Neural progenitor cell (in vitro differentiated cells): ENCODE measurements around the gene OCA2. TPM values are rescaled to one million over a fixed set of nuclear protein-coding genes. Genes with fewer than 3 reads are reported as not detected.

Source experiments
- DNase-seq: peaks from one replicate; pipeline ENCODE4 v3.0.0-alpha.2; 2016; ENCODE audit warnings: low spot score
- H2AFZ ChIP-seq: fragments of 200-600 bp; sonication (generic); replicated peaks from 2 replicates; pipeline ENCODE4 v1.6.1; 2016; ENCODE audit warnings: antibody characterized with exemption
- H3F3A ChIP-seq: fragments of 200-600 bp; sonication (generic); 2 replicates; pipeline ENCODE4 v1.6.1; 2016; ENCODE audit warnings: antibody characterized with exemption, low read depth
- H3K27ac ChIP-seq: fragments of 200-600 bp; sonication (generic); 2 replicates; pipeline ENCODE4 v1.5.1; 2016; ENCODE audit warnings: mild to moderate bottlenecking
- H3K27me3 ChIP-seq: fragments of 200-600 bp; sonication (generic); 2 replicates; pipeline ENCODE4 v1.6.1; 2016; ENCODE audit warnings: mild to moderate bottlenecking, moderate library complexity
- H3K36me3 ChIP-seq: fragments of 200-600 bp; sonication (generic); 2 replicates; pipeline ENCODE4 v1.5.1; 2016
- H3K4me1 ChIP-seq: fragments of 200-600 bp; sonication (generic); 2 replicates; pipeline ENCODE4 v1.6.1; 2016; ENCODE audit warnings: mixed run types
- H3K4me2 ChIP-seq: fragments of 200-600 bp; sonication (generic); 2 replicates; pipeline ENCODE4 v1.6.1; 2016
- H3K4me3 ChIP-seq: fragments of 200-600 bp; sonication (generic); 2 replicates; pipeline ENCODE4 v1.5.1; 2016
- H3K79me2 ChIP-seq: fragments of 200-600 bp; sonication (generic); 2 replicates; pipeline ENCODE4 v1.6.1; 2016; ENCODE audit warnings: low read depth
- H3K9ac ChIP-seq: fragments of 200-600 bp; sonication (generic); 2 replicates; pipeline ENCODE4 v1.6.1; 2016
- H3K9me3 ChIP-seq: fragments of 200-600 bp; sonication (generic); 2 replicates; pipeline ENCODE4 v1.5.1; 2016; ENCODE audit warnings: low read depth
- H4K20me1 ChIP-seq: fragments of 200-600 bp; sonication (generic); 2 replicates; pipeline ENCODE4 v1.6.1; 2016; ENCODE audit warnings: low read depth
- H3K27ac Mint-ChIP-seq: 3 replicates; pipeline ENCODE4 v1.8.0; 2021; ENCODE audit warnings: mixed read lengths
- H3K27me3 Mint-ChIP-seq: 2 replicates; pipeline ENCODE4 v1.8.0; 2022; ENCODE audit warnings: low read depth, mild to moderate bottlenecking, inconsistent platforms, moderate library complexity, mixed read lengths; ENCODE audit not compliant: insufficient read depth
- H3K36me3 Mint-ChIP-seq: 3 replicates; pipeline ENCODE4 v1.8.0; 2021; ENCODE audit warnings: mixed read lengths
- H3K4me1 Mint-ChIP-seq: 3 replicates; pipeline ENCODE4 v1.8.0; 2021; ENCODE audit warnings: mixed read lengths
- H3K4me3 Mint-ChIP-seq: 3 replicates; pipeline ENCODE4 v1.8.0; 2021; ENCODE audit warnings: mild to moderate bottlenecking, moderate library complexity, mixed read lengths
- H3K9me3 Mint-ChIP-seq: 3 replicates; pipeline ENCODE4 v1.8.0; 2020; ENCODE audit warnings: mixed read lengths
- EZH2 ChIP-seq: fragments of 200-600 bp; sonication (generic); IDR thresholded peaks from 2 replicates; pipeline ENCODE4 v1.6.1; 2017; ENCODE audit warnings: antibody characterized with exemption, mild to moderate bottlenecking, moderate library complexity
- EZH2phosphoT487 ChIP-seq: fragments of 200-600 bp; sonication (generic); IDR thresholded peaks from 2 replicates; pipeline ENCODE4 v1.6.1; 2017; ENCODE audit warnings: antibody characterized with exemption
- total RNA-seq: library from RNA; depleted of rRNA; stranded (reverse); fragments of >200 nt; gene quantifications from 2 replicates; pipeline ENCODE4 v1.2.3, GENCODE V29; 2015; ENCODE audit warnings: low replicate concordance
- TF ChIP-seq, protein P1 (sequence below): fragments of 200-600 bp; sonication (generic); IDR thresholded peaks from 2 replicates; pipeline ENCODE4 v1.5.1; 2017; ENCODE audit warnings: antibody characterized with exemption, mild to moderate bottlenecking

Gene OCA2
- total RNA-seq, 1 donor from 2014 or later = 1.0 TPM

DNA sequence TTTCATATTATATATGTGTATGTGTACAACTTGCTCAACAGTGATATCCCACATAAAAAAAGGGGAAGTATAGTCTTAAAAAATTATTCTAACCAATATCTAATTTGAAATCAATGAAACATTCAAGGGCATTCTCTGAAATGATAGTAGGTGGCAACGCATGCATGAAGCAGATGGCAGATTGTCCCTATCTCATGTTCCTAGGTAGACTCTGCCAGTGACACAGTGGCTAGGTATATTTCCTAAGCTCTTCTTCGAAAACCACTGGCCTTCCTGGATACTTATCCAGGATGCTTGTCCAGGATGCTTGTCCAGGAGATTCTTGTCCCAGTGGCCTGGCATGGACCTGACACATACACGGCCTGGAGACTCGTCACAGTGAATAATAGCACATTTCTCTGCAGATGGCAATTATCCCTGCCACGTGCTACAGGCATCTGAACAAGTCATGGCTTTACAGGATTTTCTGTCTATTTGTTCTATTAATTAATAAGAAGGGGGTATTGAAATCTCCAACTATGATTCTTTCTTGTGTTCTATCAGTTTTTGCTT is 54.9 kb downstream of the OCA2 start:
- Mint-ChIP-seq H3K9me3 (peaks cover 5% of the 10 kb centered on the region), H3K36me3 (no peaks in the 10 kb centered on the region), H3K4me1 (no peaks in the 10 kb centered on the region), H3K27ac (no peak overlapping the region), H3K4me3 (no peak overlapping the region), H3K27me3 (no peaks in the 10 kb centered on the region)
- H3K79me2 ChIP-seq = no peaks in the 10 kb centered on the region
- no peak overlapping the region for H3K4me2 ChIP-seq
- no peak for DNase-seq
- H3K9ac ChIP-seq = no peak overlapping the region
- H3F3A ChIP-seq = no peaks in the 10 kb centered on the region
- TF ChIP-seq EZH2phosphoT487 (no peak), EZH2 (no peak)
- no peaks in the 10 kb centered on the region for H3K4me1 ChIP-seq
- H3K27me3 ChIP-seq = no peaks in the 10 kb centered on the region
- H3K4me3 ChIP-seq = no peak overlapping the region
- no peaks in the 10 kb centered on the region for H3K36me3 ChIP-seq
- H3K9me3 ChIP-seq = no peaks in the 10 kb centered on the region
- H2AFZ ChIP-seq = no peak overlapping the region
- no peak overlapping the region for H3K27ac ChIP-seq
- H4K20me1 ChIP-seq = no peaks in the 10 kb centered on the region

DNA sequence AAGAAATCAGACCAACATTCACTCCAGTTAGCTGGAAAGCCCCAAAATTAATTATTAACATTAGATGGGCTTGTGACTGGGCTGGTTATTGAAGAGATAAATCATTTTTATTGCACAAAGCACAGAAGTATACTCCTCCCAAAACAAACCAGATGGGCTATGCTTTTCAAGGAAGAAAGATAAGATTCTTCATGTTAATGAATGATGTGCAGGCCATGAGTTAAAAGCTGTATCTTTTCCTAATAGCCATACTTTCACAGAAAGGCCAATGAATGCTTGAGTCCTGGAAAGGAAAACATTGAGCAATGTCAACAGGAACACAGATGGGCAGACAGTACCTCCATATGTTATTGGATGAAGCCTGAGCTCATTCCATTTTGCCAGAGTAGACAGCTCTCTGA is 55.4 kb downstream of the OCA2 start:
- H3K27me3 Mint-ChIP-seq = no peaks in the 10 kb centered on the region

DNA sequence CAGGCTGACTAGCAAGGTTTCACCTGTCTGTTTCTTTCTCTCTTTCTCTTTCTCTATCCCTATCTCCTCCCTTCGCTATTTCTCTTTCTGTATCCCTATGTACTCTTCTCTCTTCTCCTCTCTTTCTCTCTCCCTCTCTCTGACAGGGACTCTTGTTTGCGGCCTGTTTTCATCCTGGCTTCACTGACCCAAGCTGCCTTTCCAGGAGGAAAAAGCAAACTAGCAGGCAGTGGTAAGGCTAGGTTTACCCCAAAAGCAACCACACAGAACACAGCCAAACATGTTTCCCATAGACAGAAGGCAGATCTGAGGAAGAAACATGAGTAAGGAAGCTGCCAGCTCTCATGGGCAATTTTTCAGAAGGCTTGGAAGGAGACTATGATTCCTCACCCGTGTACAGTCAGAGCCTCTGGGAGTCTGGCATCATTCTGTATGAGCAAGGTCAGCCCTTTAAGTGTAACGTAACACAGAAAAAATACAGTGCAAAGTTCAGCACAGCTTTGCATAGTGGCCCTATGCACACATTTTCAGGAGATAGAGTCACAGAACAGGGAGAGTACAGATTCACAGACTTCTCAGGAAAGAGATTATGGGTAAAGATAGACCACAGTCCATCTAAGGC is 61.0 kb downstream of the OCA2 start:
- H3K9me3 ChIP-seq = no peaks in the 10 kb centered on the region
- no peaks in the 10 kb centered on the region for H3K4me1 ChIP-seq
- H3K9ac ChIP-seq = no peak overlapping the region
- no peaks in the 10 kb centered on the region for H3F3A ChIP-seq
- Mint-ChIP-seq H3K27me3 (peaks cover 3% of the 10 kb centered on the region), H3K4me1 (no peaks in the 10 kb centered on the region), H3K4me3 (no peak overlapping the region), H3K9me3 (no peaks in the 10 kb centered on the region), H3K36me3 (no peaks in the 10 kb centered on the region), H3K27ac (no peak overlapping the region)
- H3K27ac ChIP-seq = no peak overlapping the region
- no peaks in the 10 kb centered on the region for H3K79me2 ChIP-seq
- no peak for DNase-seq
- no peaks in the 10 kb centered on the region for H3K36me3 ChIP-seq
- no peaks in the 10 kb centered on the region for H4K20me1 ChIP-seq
- no peak overlapping the region for H3K4me2 ChIP-seq
- no peak overlapping the region for H3K4me3 ChIP-seq
- H2AFZ ChIP-seq = no peak overlapping the region
- H3K27me3 ChIP-seq = no peaks in the 10 kb centered on the region
- TF ChIP-seq, protein P1, sequence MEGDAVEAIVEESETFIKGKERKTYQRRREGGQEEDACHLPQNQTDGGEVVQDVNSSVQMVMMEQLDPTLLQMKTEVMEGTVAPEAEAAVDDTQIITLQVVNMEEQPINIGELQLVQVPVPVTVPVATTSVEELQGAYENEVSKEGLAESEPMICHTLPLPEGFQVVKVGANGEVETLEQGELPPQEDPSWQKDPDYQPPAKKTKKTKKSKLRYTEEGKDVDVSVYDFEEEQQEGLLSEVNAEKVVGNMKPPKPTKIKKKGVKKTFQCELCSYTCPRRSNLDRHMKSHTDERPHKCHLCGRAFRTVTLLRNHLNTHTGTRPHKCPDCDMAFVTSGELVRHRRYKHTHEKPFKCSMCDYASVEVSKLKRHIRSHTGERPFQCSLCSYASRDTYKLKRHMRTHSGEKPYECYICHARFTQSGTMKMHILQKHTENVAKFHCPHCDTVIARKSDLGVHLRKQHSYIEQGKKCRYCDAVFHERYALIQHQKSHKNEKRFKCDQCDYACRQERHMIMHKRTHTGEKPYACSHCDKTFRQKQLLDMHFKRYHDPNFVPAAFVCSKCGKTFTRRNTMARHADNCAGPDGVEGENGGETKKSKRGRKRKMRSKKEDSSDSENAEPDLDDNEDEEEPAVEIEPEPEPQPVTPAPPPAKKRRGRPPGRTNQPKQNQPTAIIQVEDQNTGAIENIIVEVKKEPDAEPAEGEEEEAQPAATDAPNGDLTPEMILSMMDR = no peak
- TF ChIP-seq EZH2phosphoT487 = no peak
- TF ChIP-seq EZH2 = no peak

More for the DNA sequence above, 55.4 kb downstream of the OCA2 start:
- H4K20me1 ChIP-seq = no peaks in the 10 kb centered on the region
- Mint-ChIP-seq H3K4me1 (no peaks in the 10 kb centered on the region), H3K36me3 (no peaks in the 10 kb centered on the region), H3K9me3 (peaks cover 5% of the 10 kb centered on the region), H3K4me3 (no peak overlapping the region), H3K27ac (no peak overlapping the region)
- no peak overlapping the region for H3K4me3 ChIP-seq
- no peaks in the 10 kb centered on the region for H3K27me3 ChIP-seq
- H3K9ac ChIP-seq = no peak overlapping the region
- H3K4me2 ChIP-seq = no peak overlapping the region
- H3K9me3 ChIP-seq = no peaks in the 10 kb centered on the region
- H3F3A ChIP-seq = no peaks in the 10 kb centered on the region
- H3K4me1 ChIP-seq = no peaks in the 10 kb centered on the region
- no peak for DNase-seq
- H3K27ac ChIP-seq = no peak overlapping the region
- no peaks in the 10 kb centered on the region for H3K36me3 ChIP-seq
- peak overlapping the region; percentile 12 for H2AFZ ChIP-seq
- no peaks in the 10 kb centered on the region for H3K79me2 ChIP-seq
- TF ChIP-seq EZH2phosphoT487 = no peak
- TF ChIP-seq, protein P1 = no peak
- TF ChIP-seq EZH2 = no peak

DNA sequence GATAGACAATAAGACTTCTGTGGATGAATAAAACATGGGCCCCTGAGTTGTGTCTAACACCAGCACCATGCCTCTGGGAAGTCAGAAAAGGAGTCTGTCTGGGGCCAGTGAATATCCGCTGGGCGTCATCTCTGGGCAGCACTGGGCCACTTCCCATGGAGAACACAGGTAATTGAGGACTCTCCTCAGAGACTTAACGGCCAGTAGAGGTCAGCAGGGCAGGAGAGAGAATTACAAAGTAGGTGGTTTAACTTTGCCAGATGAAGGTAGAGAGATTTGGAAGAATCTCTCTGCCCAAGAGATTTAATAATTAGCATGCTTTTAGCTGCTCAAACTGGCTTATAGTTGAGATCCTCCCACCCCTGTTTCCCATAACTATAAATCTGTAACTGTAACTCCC is 65.7 kb downstream of the OCA2 start:
- H3K4me2 ChIP-seq = no peak overlapping the region
- no peak overlapping the region for H2AFZ ChIP-seq
- H3K4me3 Mint-ChIP-seq = no peak overlapping the region
- no peaks in the 10 kb centered on the region for H3K27me3 ChIP-seq
- no peaks in the 10 kb centered on the region for H3K4me1 ChIP-seq
- DNase-seq = no peak
- TF ChIP-seq EZH2 = no peak
- TF ChIP-seq, protein P1 = no peak
- no peak for TF ChIP-seq EZH2phosphoT487
- no peaks in the 10 kb centered on the region for H3K36me3 Mint-ChIP-seq
- H3K36me3 ChIP-seq = no peaks in the 10 kb centered on the region
- H3K27me3 Mint-ChIP-seq = peaks cover 4% of the 10 kb centered on the region
- H3K9me3 ChIP-seq = no peaks in the 10 kb centered on the region
- H3K27ac ChIP-seq = no peak overlapping the region
- H3K9ac ChIP-seq = no peak overlapping the region
- no peaks in the 10 kb centered on the region for H3K9me3 Mint-ChIP-seq
- H3K79me2 ChIP-seq = no peaks in the 10 kb centered on the region
- no peak overlapping the region for H3K4me3 ChIP-seq
- no peaks in the 10 kb centered on the region for H3F3A ChIP-seq
- peaks cover 2% of the 10 kb centered on the region for H3K4me1 Mint-ChIP-seq
- H3K27ac Mint-ChIP-seq = no peak overlapping the region
- H4K20me1 ChIP-seq = no peaks in the 10 kb centered on the region
